ENCODE results near the gene PSG1.

Gene PSG1

DNA sequence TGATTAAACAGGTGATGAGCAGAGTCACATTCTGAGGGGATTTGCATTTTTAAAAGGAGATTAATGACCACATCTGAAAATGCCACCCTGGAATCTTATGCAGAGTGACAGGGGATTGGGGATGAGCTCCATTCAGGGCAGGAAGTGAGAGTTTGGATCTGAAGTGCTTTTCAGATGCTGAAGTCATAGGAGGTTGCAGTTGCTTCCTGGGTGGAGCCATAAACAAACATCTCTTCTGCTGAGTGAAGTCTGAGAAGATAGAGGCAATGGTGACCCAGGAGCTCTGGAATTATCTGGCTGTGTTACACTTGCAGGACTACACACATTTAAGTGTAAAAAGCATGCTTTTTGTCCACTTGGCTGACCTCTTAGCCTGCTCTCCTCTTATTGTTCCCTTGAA lies 62.6 kb downstream of the PSG1 start:
- DNase-seq: no peak

Measured in GOT3 (cell line).